ENCODE measurements around the gene NPR3.

NPR3 gene, protein sequence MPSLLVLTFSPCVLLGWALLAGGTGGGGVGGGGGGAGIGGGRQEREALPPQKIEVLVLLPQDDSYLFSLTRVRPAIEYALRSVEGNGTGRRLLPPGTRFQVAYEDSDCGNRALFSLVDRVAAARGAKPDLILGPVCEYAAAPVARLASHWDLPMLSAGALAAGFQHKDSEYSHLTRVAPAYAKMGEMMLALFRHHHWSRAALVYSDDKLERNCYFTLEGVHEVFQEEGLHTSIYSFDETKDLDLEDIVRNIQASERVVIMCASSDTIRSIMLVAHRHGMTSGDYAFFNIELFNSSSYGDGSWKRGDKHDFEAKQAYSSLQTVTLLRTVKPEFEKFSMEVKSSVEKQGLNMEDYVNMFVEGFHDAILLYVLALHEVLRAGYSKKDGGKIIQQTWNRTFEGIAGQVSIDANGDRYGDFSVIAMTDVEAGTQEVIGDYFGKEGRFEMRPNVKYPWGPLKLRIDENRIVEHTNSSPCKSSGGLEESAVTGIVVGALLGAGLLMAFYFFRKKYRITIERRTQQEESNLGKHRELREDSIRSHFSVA

GRCh38 chr5:32710550-32711361, at the start of gene NPR3:
Gene NPR3, plus strand, starts transcription at chr5:32711321. Its CDS starts 456 bp downstream, at chr5:32711777.
- DNase-seq, result no peak

DNA sequence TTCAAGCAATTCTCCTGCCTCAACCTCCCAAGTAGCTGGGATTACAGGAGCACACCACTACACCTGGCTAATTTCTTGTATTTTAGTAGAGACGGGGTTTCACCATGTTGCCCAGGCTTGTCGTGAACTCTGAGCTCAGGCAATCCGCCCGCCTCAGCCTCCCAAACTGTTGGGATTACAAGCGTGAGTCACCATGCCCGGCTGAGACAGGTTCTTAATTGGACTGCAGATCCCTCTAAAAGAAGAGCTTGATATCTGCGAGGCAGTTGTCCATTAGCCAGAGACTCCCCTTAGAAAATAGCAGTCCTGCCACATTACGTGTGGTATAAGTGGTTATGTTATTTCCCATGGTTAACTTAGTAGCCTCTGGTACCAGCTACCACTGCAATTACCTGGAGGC, 46.6 kb upstream of the NPR3 start:
- no peak for DNase-seq

GRCh38 chr5:32668552-32668951, 42.6 kb upstream of the NPR3 start:
- no peak for DNase-seq

- no peak for DNase-seq
These were observed 37.8 kb upstream of the NPR3 start for GRCh38 chr5:32673272-32673671.

- no peak for DNase-seq
These were observed 34.1 kb upstream of the NPR3 start for GRCh38 chr5:32677023-32677422.

DNA sequence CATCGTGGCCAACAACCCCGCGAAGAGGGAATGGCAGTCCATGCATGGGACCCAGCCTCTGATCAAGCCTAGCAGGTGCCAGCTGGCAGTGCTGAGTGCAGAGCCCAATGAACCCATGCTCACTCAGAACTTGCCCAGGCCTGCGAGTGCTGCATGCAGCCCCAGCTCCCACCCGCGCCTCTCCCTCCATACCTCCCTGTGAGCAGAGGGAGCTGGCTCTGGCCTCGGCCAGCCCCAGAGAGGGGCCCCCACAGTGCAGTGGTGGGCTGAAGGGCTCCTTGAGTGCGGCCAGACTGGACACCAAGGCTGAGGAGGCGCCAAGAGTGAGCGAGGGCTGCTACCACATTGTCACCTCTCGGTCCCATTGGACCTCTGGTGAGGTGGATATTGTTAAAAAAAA, 32.6 kb upstream of the NPR3 start:
- DNase-seq, result no peak

DNA sequence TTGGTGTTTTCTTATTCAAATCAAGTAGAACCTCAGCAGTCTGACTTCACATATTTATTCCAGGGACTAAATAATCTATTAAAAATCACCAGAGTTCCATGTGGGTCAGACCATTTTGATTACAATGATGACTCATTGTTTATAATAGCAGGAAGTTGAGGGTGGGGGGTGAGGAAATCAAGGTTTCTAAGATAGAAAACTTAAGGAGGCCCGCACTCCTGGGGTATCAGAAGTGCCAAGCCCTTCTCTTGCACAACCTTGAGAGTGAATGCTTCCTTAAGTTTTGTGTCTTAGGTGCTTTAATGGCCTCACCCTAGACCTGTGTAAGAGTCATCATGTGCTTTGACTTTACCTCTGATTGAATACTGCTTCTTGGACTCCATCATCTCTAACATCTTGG, 31.9 kb upstream of the NPR3 start:
- no peak for DNase-seq

GRCh38 chr5:32680183-32680582, 30.9 kb upstream of the NPR3 start:
- DNase-seq, result no peak

DNA sequence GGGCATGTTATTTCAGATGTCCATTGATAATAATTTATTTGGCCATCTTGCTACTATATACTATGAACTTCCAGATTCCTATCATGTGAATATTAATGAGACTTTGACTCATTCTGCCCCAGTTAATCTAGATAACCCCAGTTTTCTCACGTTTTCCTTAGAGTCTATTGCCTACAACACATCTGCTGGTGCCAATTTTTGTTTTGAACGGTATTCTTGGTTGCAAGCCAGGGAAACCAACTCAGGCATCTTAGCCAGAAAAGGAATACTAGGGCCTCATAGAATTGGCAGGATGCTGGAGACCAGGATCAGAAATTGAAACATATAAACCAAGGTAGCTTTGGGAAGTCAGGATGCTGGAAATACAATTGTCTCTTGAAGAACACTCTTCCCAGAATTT, 28.0 kb upstream of the NPR3 start:
- DNase-seq, result no peak

DNA sequence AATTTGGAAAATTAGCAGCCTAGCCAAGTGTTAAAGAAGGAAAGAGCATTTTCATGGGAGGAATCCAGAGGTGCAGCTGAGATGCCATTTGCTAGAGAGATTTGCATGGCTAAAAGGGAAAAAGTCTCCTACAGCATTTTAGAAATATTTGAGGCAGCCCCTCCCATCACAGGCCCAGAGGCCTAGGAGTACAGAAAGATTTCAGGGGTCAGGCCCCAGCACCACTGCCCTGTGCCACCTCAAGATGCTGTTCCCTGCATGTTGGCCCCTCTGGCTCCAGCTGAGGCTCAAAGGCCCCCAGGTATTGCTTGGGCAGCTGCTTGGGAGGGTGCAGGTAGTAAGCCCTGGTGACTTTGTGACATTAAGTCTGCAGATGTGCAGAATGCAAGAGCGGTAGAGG, 26.9 kb upstream of the NPR3 start:
- DNase-seq, result no peak

DNA sequence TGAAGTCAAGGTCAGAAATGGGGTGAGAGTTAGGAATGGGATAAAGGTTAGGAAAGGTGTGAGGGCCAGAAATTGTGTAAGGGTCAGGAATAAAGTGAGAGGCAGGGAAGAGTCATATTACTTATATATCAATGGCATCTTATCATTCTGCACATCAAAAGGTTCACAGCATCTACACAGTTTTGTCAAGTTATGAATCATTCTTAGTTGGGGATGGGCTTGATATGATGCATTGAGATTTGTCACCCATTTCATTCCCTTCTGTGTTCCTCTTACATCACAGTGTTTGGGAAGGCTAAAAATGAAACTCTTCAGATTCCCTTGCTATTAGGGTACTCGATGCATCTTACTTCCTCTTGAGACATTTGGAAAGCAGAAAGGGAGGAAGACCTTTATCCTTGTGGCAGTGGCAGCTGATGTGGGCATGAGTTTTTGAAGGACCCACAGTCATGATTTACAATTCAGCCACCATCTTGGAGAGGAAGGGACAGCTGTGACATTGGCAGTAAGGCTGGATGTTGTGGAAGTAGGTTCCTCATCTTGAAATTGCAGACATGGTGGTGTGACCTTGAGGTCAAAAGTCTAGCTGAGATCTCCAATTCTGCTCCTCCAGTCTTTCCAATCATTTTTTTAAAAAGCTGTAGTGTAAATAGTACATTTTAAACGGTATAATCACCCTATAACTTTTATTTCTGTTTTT, 24.2 kb upstream of the NPR3 start:
- no peak for DNase-seq

DNA sequence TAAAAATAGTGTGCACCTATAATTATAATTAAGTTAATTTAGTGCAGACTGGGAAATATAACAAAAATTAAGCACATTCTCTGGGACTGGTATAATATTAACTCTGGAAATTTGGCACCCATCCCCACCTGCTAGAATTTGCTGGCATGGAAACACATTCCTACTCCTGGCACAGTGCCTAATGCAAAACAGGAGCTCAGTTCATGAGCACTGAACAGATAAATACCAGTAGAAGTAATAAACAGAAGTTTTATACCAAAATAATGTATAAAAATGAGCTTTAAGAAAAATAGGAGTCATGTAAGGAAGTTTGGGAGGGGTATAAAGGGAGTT, 23.7 kb upstream of the NPR3 start:
- DNase-seq, result no peak

GRCh38 chr5:32690153-32690552, 21.0 kb upstream of the NPR3 start:
- no peak for DNase-seq

GRCh38 chr5:32690666-32691065, 20.5 kb upstream of the NPR3 start:
- DNase-seq, result no peak

- no peak for DNase-seq
These were observed 18.9 kb upstream of the NPR3 start for GRCh38 chr5:32692036-32692746.

DNA sequence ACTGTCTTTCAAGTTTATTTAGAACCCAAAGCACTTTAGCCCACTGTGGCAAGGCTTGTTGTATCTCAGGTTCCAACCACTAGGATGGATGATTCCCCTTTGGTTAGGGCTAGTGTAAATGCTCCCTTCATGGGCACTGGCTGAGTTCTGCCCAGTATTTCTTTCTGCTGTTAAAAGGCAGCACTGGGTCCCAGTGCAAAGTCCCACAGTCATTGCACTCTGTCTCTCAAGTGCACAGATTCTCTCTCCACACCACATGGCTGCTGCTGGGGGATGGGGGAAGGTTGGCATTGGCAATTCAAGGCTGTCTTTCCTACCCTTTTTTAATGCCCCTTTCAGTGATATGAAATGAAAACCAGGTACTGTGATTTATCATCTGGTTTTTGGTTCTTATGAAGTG, 7.2 kb upstream of the NPR3 start:
- no peak for DNase-seq

- DNase-seq, result no peak
These were observed 3.6 kb upstream of the NPR3 start for GRCh38 chr5:32707418-32707997.

GRCh38 chr5:32708949-32709348, 2.2 kb upstream of the NPR3 start:
- DNase-seq, result no peak

GRCh38 chr5:32709750-32710549, 1.2 kb upstream of the NPR3 start:
- DNase-seq, result peak in 1 of 2 donors; percentile 16

DNA sequence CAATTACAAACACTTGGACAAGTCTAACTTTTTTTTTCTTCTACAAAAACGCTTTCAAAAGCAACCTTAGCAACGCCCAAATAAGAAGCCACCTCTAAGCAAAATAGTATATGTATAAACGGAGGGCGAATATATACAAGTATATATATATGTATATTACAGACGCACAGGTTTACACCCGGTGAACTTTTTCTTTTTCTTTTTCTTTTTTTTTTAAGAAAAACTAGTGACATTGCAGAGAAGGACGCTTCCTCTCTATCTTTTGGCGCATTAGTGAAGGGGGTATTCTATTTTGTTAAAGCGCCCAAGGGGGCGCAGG, 200 bp downstream of the NPR3 start:
- no peak for DNase-seq

DNA sequence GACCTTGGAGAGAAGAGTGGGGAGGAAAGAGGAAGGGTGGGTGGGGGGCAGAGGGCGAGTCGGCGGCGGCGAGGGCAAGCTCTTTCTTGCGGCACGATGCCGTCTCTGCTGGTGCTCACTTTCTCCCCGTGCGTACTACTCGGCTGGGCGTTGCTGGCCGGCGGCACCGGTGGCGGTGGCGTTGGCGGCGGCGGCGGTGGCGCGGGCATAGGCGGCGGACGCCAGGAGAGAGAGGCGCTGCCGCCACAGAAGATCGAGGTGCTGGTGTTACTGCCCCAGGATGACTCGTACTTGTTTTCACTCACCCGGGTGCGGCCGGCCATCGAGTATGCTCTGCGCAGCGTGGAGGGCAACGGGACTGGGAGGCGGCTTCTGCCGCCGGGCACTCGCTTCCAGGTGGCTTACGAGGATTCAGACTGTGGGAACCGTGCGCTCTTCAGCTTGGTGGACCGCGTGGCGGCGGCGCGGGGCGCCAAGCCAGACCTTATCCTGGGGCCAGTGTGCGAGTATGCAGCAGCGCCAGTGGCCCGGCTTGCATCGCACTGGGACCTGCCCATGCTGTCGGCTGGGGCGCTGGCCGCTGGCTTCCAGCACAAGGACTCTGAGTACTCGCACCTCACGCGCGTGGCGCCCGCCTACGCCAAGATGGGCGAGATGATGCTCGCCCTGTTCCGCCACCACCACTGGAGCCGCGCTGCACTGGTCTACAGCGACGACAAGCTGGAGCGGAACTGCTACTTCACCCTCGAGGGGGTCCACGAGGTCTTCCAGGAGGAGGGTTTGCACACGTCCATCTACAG, 760 bp downstream of the NPR3 start:
- DNase-seq, result no peak
